IMR-90 (cell line): ENCODE results near the gene ABCA6. TPM values are rescaled to one million over a fixed set of nuclear protein-coding genes. Genes with fewer than 3 reads are reported as not detected.

ENCODE experiments used
- ATAC-seq: fragments of 200-7000 bp; cut with Tn5 transposase; 2 replicates; pipeline ENCODE4 v1.9.1; 2020; ENCODE audit warnings: low read depth, mild to moderate bottlenecking, moderate library complexity
- BruUV-seq: library from RNA; stranded (reverse); fragments of 400-500 nt; replicated peaks from 2 replicates; lab custom pipeline; 2021; lab: Mats Ljungman, UMichigan
- CTCF ChIA-PET: fragments of 300-600 bp; formaldehyde crosslinking; extraction: SDS; loops from one replicate; lab custom pipeline; 2021; ENCODE audit warnings: antibody characterized with exemption; lab: Yijun Ruan, JAX
- POLR2A ChIA-PET: fragments of 300-600 bp; sonication (Branson Sonifier 250); formaldehyde crosslinking; loops from one replicate; lab custom pipeline; 2022; ENCODE audit warnings: antibody characterized with exemption; ENCODE audit not compliant: unreplicated experiment; lab: Charles Lee
- DNase-seq: peaks from one replicate; pipeline ENCODE4 v3.0.0; 2013
- H2AFZ ChIP-seq: replicated peaks from 2 replicates; pipeline ENCODE3; 2013; ENCODE audit warnings: low read length, mild to moderate bottlenecking; ENCODE audit not compliant: poor library complexity
- H2AK5ac ChIP-seq: 2 replicates; pipeline ENCODE4 v1.6.1; 2013; ENCODE audit warnings: low read depth, low read length, inconsistent platforms
- H2AK9ac ChIP-seq: replicated peaks from 2 replicates; pipeline ENCODE3; 2013; ENCODE audit warnings: mild to moderate bottlenecking, low read depth, low read length, moderate library complexity; ENCODE audit not compliant: poor library complexity
- H2BK120ac ChIP-seq: 2 replicates; pipeline ENCODE4 v1.6.1; 2013; ENCODE audit warnings: low read depth, low read length, inconsistent platforms
- H2BK15ac ChIP-seq: 3 replicates; pipeline ENCODE4 v1.6.1; 2013; ENCODE audit warnings: low read depth, low read length, inconsistent platforms
- H2BK20ac ChIP-seq: 2 replicates; pipeline ENCODE4 v1.6.1; 2013; ENCODE audit warnings: low read depth, mild to moderate bottlenecking, inconsistent platforms, low read length, moderate library complexity
- H2BK5ac ChIP-seq: 2 replicates; pipeline ENCODE4 v1.6.1; 2013; ENCODE audit warnings: mild to moderate bottlenecking, low read depth, low read length, inconsistent platforms; ENCODE audit not compliant: poor library complexity, severe bottlenecking
- H3K14ac ChIP-seq: replicated peaks from 2 replicates; pipeline ENCODE4 v1.6.1; 2013; ENCODE audit warnings: low read depth, low read length, inconsistent platforms
- H3K18ac ChIP-seq: 2 replicates; pipeline ENCODE4 v1.6.1; 2013; ENCODE audit warnings: low read depth, low read length, control low read depth
- H3K23ac ChIP-seq: 2 replicates; pipeline ENCODE4 v1.6.1; 2013; ENCODE audit warnings: low read depth, low read length, inconsistent platforms
- H3K27ac ChIP-seq: 2 replicates; pipeline ENCODE4 v1.5.1; 2013; ENCODE audit warnings: mild to moderate bottlenecking, control low read depth, low read length; ENCODE audit not compliant: insufficient read depth
- H3K27me3 ChIP-seq: 2 replicates; pipeline ENCODE4 v1.6.1; 2013; ENCODE audit warnings: low read length; ENCODE audit not compliant: control insufficient read depth, insufficient read depth
- H3K36me3 ChIP-seq: 2 replicates; pipeline ENCODE4 v1.6.1; 2013; ENCODE audit warnings: low read length, mixed read lengths; ENCODE audit not compliant: control insufficient read depth, insufficient read depth
- H3K4ac ChIP-seq: 2 replicates; pipeline ENCODE4 v1.6.1; 2013; ENCODE audit warnings: low read depth, low read length, inconsistent platforms
- H3K4me1 ChIP-seq: 2 replicates; pipeline ENCODE4 v1.6.1; 2013; ENCODE audit warnings: low read length, mixed read lengths; ENCODE audit not compliant: control insufficient read depth, insufficient read depth
- H3K4me2 ChIP-seq: 2 replicates; pipeline ENCODE4 v1.6.1; 2013; ENCODE audit warnings: low read depth, mild to moderate bottlenecking, control low read depth, low read length, moderate library complexity
- H3K4me3 ChIP-seq: 2 replicates; pipeline ENCODE4 v1.5.1; 2013; ENCODE audit warnings: low read depth, mild to moderate bottlenecking, control low read depth, low read length, moderate library complexity; ENCODE audit not compliant: insufficient read depth
- H3K56ac ChIP-seq: 2 replicates; pipeline ENCODE4 v1.6.1; 2013; ENCODE audit warnings: low read length, inconsistent platforms; ENCODE audit not compliant: insufficient read depth; ENCODE audit errors: extremely low read depth
- H3K79me1 ChIP-seq, 2 experiments: 2 replicates each; pipeline ENCODE4 v1.6.1; 2013; ENCODE audit warnings: low read length in 2 of 2, inconsistent platforms in 1 of 2, low read depth in 1 of 2
- H3K9ac ChIP-seq: 2 replicates; pipeline ENCODE4 v1.6.1; 2013; ENCODE audit warnings: low read depth, low read length, control low read depth
- H3K9me1 ChIP-seq: 2 replicates; pipeline ENCODE4 v1.6.1; 2013; ENCODE audit warnings: low read length, inconsistent platforms; ENCODE audit not compliant: insufficient read depth
- H3K9me3 ChIP-seq: 2 replicates; pipeline ENCODE4 v1.6.1; 2013; ENCODE audit warnings: low read length; ENCODE audit not compliant: control insufficient read depth, insufficient read depth
- H4K20me1 ChIP-seq: 2 replicates; pipeline ENCODE4 v1.6.1; 2013; ENCODE audit warnings: low read length, inconsistent platforms; ENCODE audit not compliant: insufficient read depth
- H4K5ac ChIP-seq: 2 replicates; pipeline ENCODE4 v1.6.1; 2013; ENCODE audit warnings: mild to moderate bottlenecking, low read depth, low read length, control low read depth
- H4K8ac ChIP-seq, 2 experiments: 2 replicates each; pipeline ENCODE4 v1.6.1; 2013; ENCODE audit warnings: low read depth in 2 of 2, low read length in 2 of 2, control low read depth in 1 of 2, inconsistent platforms in 1 of 2
- H4K91ac ChIP-seq: 2 replicates; pipeline ENCODE4 v1.6.1; 2013; ENCODE audit warnings: low read depth, low read length, inconsistent platforms; ENCODE audit not compliant: insufficient read depth
- BHLHE40 ChIP-seq: fragments of 150-350 bp; IDR thresholded peaks from 2 replicates; pipeline ENCODE4 v1.6.1; 2016; ENCODE audit warnings: mild to moderate bottlenecking, low read depth, low read length
- CEBPB ChIP-seq: IDR thresholded peaks from 2 replicates; pipeline ENCODE4 v1.6.1; 2012; ENCODE audit warnings: low read depth, low read length, improper control_type of control experiment
- CHD1 ChIP-seq: IDR thresholded peaks from 2 replicates; pipeline ENCODE4 v1.6.1; 2012; ENCODE audit warnings: low read depth, low read length, improper control_type of control experiment
- CTCF ChIP-seq: conservative IDR thresholded peaks from 2 replicates; pipeline ENCODE4 v1.5.1; 2012; ENCODE audit warnings: mild to moderate bottlenecking, low read depth, low read length, improper control_type of control experiment
- FOS ChIP-seq: fragments of 150-350 bp; IDR thresholded peaks from 2 replicates; pipeline ENCODE4 v1.6.1; 2016; ENCODE audit warnings: low read depth, low read length
- MAFK ChIP-seq: IDR thresholded peaks from 2 replicates; pipeline ENCODE4 v1.6.1; 2012; ENCODE audit warnings: low read depth, low read length, improper control_type of control experiment
- MAZ ChIP-seq: IDR thresholded peaks from 2 replicates; pipeline ENCODE4 v1.6.1; 2012; ENCODE audit warnings: low read depth, mild to moderate bottlenecking, low read length, improper control_type of control experiment, moderate library complexity, borderline replicate concordance
- MXI1 ChIP-seq: IDR thresholded peaks from 2 replicates; pipeline ENCODE4 v1.6.1; 2012; ENCODE audit warnings: low read depth, mild to moderate bottlenecking, low read length, moderate library complexity, borderline replicate concordance
- NFE2L2 ChIP-seq: fragments of 150-350 bp; IDR thresholded peaks from 2 replicates; pipeline ENCODE4 v1.6.1; 2016; ENCODE audit warnings: low read depth, mild to moderate bottlenecking, low read length
- POLR2A ChIP-seq: IDR thresholded peaks from 2 replicates; pipeline ENCODE4 v1.6.1; 2012; ENCODE audit warnings: mild to moderate bottlenecking, low read depth, low read length
- RAD21 ChIP-seq: IDR thresholded peaks from 2 replicates; pipeline ENCODE4 v1.6.1; 2012; ENCODE audit warnings: low read length, improper control_type of control experiment
- RCOR1 ChIP-seq: IDR thresholded peaks from 2 replicates; pipeline ENCODE4 v1.6.1; 2012; ENCODE audit warnings: mild to moderate bottlenecking, low read length, improper control_type of control experiment; ENCODE audit not compliant: insufficient replicate concordance
- RFX5 ChIP-seq: IDR thresholded peaks from 2 replicates; pipeline ENCODE4 v1.8.0; 2012; ENCODE audit warnings: low read depth, mild to moderate bottlenecking, low read length, moderate library complexity
- SMC3 ChIP-seq: fragments of 150-350 bp; IDR thresholded peaks from 2 replicates; pipeline ENCODE4 v1.6.1; 2016; ENCODE audit warnings: low read depth, mild to moderate bottlenecking, antibody characterized with exemption, low read length, moderate library complexity
- WGBS, 2 experiments: methylation state at CpG; one replicate each; pipeline versions ENCODE4 v1.1.5 to v1.1.7; 2013; ENCODE audit warnings: missing lambda C conversion rate in 2 of 2; ENCODE audit not compliant: insufficient read length in 1 of 2; ENCODE audit errors: extremely low coverage in 2 of 2; 5-methylcytosine and 5-hydroxymethylcytosine counted together
- dilution Hi-C: fragments of 300-500 bp; cut with HindIII; formaldehyde crosslinking; loops from one replicate; pipeline ENCODE4 v1.14.3; 2018; ENCODE audit warnings: low sequenced_read_pairs; ENCODE audit not compliant: unreplicated experiment
- in situ Hi-C: fragments of 300-500 bp; cut with MboI; formaldehyde crosslinking; loops from 3 replicates; pipeline ENCODE4 v1.14.3; 2019; ENCODE audit warnings: low sequenced_read_pairs, inconsistent platforms, mixed read lengths
- intact Hi-C: fragments of 100-400 bp; cut with micrococcal nuclease; formaldehyde crosslinking; loops from 2 replicates; pipeline ENCODE4 v1.10.0; 2022
- polyA plus RNA-seq, 3 experiments: library from polyadenylated mRNA; depleted of rRNA; stranded (reverse); fragments of >200 nt; gene quantifications; 2 replicates each; pipeline ENCODE4 v1.2.3, GENCODE V29; 2012; ENCODE audit warnings: low replicate concordance in 1 of 3
- total RNA-seq: library from RNA; depleted of rRNA; stranded (reverse); fragments of >200 nt; gene quantifications from 2 replicates; pipeline ENCODE4 v1.2.3, GENCODE V29; 2012
- TF ChIP-seq, protein P1 (sequence below): fragments of 150-350 bp; IDR thresholded peaks from 2 replicates; pipeline ENCODE4 v1.6.1; 2017; ENCODE audit warnings: mild to moderate bottlenecking, antibody characterized with exemption, low read length, low read depth
- TF ChIP-seq, protein P2 (sequence below): fragments of 150-350 bp; IDR thresholded peaks from 2 replicates; pipeline ENCODE4 v1.6.1; 2016; ENCODE audit warnings: low read depth, mild to moderate bottlenecking, low read length, moderate library complexity, borderline replicate concordance

The ABCA6 gene
- total and polyA plus RNA-seq, 2 of the 4 experiments (the other 2 are of a cell fraction), result under 0.01 TPM; not detected in 1

DNA sequence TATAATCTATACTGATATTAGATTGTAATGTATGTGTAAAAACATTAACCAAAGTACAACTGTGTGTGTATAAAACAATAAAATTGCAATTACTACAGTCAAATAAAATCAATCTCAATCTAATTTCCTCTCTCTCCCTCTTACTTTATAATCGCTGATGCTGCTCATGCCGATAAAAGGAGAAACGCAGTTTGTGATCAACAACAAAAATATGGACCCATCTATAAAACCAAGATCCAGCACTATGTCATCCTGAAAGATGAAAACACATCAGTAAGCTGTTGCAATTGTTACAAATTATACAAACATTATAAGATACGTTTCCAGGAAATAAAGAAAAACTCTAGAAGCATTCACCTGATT is 33.5 kb upstream of the ABCA6 start:
- Histone ChIP-seq H3K79me1 (no peaks in the 10 kb centered on the region), H3K9me3 (no peaks in the 10 kb centered on the region), H2BK20ac (no peak overlapping the region), H3K27me3 (no peaks in the 10 kb centered on the region), H4K91ac (no peak overlapping the region), H4K20me1 (no peaks in the 10 kb centered on the region), H3K4me1 (no peaks in the 10 kb centered on the region), H3K4me2 (no peak overlapping the region), H4K5ac (no peak overlapping the region), H3K4ac (no peak overlapping the region), H3K23ac (no peak overlapping the region), H2BK5ac (no peak overlapping the region), H3K36me3 (no peaks in the 10 kb centered on the region), H2BK120ac (no peak overlapping the region), H3K9ac (no peak overlapping the region), H2AFZ (no peak overlapping the region), H3K14ac (no peak overlapping the region), H2AK9ac (no peak overlapping the region), H3K27ac (no peak overlapping the region), H3K9me1 (no peaks in the 10 kb centered on the region), H3K56ac (no peak overlapping the region), H3K18ac (no peak overlapping the region), H2AK5ac (no peak overlapping the region), H2BK15ac (no peak overlapping the region), H3K4me3 (no peak overlapping the region), H4K8ac (no peak overlapping the region)
- ATAC-seq (no peak), DNase-seq (no peak)
- CTCF ChIA-PET, result no interaction called here
- 90 to 100% methylated on average over 1 to 2 of the region's 4 CpGs for WGBS, 2 experiments
- POLR2A ChIA-PET, result no interaction called here
- in situ Hi-C loops, result no loop called here
- intact Hi-C loops, result no loop called here
- no TSS peak for BruUV-seq
- TF ChIP-seq, protein P1, sequence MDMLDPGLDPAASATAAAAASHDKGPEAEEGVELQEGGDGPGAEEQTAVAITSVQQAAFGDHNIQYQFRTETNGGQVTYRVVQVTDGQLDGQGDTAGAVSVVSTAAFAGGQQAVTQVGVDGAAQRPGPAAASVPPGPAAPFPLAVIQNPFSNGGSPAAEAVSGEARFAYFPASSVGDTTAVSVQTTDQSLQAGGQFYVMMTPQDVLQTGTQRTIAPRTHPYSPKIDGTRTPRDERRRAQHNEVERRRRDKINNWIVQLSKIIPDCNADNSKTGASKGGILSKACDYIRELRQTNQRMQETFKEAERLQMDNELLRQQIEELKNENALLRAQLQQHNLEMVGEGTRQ, result no peak
- TF ChIP-seq CTCF (no peak), MXI1 (no peak), MAFK (no peak), MAZ (no peak), CHD1 (no peak), BHLHE40 (no peak), RAD21 (no peak), RFX5 (no peak), SMC3 (no peak), POLR2A (no peak), NFE2L2 (no peak), RCOR1 (no peak), FOS (no peak), CEBPB (no peak)
- TF ChIP-seq, protein P2, sequence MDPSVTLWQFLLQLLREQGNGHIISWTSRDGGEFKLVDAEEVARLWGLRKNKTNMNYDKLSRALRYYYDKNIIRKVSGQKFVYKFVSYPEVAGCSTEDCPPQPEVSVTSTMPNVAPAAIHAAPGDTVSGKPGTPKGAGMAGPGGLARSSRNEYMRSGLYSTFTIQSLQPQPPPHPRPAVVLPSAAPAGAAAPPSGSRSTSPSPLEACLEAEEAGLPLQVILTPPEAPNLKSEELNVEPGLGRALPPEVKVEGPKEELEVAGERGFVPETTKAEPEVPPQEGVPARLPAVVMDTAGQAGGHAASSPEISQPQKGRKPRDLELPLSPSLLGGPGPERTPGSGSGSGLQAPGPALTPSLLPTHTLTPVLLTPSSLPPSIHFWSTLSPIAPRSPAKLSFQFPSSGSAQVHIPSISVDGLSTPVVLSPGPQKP, result no peak
- dilution Hi-C loops, result no loop called here
